GM18907 (cell line): ENCODE measurements around the gene TRAF2.

Experiments
- ATAC-seq: cut with Tn5 transposase; IDR thresholded peaks from one replicate; pipeline ENCODE4 v1.9.1; 2021; ENCODE audit warnings: mild to moderate bottlenecking, moderate library complexity; ENCODE audit not compliant: unreplicated experiment

Gene TRAF2

DNA sequence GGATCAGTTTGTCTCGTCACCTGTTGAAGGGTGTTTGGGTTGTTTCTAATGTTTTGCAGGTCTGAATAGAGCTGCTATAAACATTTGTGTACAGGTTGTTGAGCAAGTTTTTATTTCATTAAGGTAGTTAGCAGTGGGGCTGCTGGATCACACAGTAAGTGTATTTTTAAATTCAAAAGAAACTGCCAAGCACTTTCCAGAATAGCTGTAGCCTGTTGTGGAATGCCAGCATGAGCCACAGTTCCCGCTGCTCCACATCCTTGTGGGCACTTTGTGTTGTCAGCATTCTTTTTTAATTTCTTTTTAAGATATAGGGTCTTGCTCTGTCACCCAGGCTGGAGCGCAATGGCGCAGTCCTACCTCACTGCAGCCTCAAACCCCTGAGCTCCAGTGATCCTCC, 43.7 kb downstream of the TRAF2 start:
- no peak for ATAC-seq

DNA sequence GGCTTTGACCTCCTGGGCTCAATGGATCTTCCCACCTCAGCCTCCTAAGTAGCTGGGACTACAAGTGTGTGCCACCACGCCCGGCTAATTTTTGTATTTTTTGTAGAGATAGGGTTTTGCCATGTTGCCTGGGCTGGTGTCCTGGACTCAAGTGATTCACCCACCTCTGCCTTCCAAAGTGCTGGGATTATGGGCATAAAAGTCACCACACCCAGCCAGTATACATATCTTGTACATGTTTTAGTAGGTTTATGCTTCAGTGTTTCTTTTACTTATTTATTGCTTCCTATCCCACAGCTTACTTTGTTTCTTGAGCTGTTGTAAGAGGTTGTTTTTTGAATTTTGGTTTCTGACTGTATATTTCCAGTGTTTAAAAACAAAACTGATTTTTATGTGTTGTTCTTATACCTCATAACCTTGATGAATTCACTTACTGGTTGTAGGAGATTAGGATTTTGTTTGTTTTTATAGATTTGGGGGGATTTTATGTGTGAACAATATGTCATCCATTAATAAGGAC, 45.4 kb downstream of the TRAF2 start:
- no peak for ATAC-seq

DNA sequence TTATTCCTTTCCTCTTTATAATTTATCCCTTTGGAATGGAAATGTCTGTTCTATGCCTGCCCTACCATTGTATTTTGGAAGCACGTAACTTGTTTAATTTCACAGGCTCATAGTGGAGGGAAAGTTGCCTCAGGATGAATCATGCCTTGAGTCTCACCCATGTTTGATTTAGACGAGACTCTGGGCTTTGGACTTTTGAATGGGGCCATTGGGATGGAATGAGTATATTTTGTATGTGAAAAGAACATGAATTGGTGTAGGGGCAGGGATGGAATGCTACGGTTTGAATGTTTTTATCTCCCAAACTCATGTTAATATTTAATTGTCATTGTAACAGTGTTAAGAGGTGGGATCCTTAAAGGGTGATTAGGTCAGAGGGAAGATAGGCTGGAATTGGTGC, 48.0 kb downstream of the TRAF2 start:
- ATAC-seq: no peak

DNA sequence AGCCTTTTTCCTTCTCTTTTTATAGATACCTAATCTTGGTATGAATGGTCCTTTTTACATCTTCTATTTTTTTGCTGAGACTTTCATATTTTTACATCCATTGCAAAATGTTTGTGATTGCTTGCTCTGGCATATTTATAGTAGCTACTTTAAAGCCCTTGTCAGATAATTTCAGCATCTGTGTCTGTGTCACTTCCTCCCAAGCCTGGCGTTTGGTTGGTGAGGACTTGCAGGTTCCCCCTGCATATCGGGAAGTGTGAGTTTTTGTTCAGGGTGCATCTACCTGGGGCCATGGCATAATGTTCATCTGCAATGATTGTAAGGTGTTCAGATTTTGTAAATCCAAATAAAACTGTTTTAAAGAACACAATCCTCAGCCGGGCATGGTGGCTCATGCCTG, 49.3 kb downstream of the TRAF2 start:
- no peak for ATAC-seq

DNA sequence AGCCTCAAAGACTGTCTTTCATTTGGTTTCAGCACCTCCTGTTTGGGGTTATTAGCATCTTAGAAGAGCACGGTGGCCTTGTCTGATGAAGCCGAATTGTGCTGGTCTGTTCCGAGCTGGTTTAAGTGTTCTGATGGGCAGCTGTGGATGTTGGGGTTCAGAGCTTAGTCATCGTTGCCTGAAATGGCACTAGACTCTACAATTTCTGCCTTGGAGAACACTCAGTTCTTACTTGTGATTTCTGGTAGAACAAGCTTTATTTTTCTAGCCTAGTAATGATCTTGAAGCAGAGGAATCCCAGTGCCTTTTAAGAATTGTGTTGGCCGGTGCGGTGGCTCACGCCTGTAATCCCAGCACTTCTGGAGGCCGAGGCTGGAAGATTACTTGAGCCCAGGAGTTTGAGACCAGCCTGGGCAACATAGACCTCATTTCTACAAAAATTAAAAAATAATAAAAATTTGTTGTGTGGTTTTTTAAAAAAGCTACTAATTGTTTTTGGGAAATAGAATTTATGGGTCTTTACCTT, 50.4 kb downstream of the TRAF2 start:
- ATAC-seq: no peak

DNA sequence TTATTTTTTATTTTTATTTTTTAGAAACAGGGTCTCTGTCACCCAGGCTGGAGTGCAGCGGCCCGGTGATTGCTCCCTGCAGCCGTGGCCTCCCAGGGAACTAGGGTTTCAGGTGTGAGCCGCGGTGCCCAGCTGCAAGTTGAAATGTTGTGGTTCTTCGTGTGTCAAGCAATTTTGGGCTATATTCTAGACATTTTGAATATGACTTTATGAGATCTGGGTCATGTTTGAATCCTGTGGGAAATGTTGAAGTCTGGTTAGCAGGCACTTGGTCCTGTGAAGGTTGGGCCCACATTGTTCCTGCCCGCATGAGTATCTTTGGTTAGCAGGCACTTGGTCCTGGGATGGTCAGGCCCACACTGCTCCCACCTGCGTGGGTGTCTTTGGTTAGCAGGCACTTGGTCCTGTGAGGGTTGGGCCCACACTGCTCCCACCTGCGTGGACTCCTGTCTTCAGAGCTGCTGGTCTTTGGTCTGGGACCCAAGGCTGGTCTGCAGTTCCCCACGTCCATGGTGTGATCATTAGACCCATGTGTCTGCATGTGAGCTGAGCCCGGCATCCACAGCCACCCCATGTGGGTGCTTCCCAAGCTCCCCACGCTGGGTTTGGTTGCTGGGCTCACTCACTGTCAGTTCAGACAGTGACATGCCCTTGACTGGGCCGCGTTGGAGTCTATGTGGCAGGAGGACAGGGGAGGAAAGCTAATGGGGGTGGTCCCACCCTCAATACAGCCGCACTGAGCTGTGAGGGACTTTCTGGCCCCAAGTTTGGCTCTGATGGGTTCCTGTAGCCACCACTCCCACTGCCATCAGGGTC, 51.1 kb downstream of the TRAF2 start:
- no peak for ATAC-seq

DNA sequence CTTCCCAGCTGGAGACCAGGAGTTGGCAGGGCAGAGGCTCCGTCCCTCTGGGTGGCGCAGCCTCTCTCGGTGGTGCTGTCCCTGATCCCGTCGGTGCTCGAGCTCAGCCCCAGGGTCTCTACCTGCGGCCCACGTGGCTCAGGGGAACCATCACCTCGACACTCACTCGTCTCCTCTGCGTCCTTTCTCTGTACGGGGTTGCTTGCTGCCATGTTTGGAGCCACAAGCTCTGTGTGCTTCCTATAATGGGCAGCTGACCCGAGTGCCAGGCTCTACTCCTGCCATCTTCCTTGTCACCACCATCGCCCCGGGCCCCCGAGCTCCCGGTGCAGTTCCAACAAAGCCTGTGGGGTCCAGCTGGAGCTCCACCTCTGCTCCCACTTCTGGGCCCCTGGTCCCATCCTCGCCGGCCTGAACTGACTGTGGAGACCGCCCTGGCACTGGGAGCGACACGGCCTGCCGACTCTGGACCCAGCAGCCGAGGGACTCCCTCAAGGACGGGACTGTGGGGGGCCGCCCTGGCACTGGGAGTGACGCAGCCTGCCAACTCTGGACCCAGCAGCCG, 53.2 kb downstream of the TRAF2 start:
- ATAC-seq: no peak

DNA sequence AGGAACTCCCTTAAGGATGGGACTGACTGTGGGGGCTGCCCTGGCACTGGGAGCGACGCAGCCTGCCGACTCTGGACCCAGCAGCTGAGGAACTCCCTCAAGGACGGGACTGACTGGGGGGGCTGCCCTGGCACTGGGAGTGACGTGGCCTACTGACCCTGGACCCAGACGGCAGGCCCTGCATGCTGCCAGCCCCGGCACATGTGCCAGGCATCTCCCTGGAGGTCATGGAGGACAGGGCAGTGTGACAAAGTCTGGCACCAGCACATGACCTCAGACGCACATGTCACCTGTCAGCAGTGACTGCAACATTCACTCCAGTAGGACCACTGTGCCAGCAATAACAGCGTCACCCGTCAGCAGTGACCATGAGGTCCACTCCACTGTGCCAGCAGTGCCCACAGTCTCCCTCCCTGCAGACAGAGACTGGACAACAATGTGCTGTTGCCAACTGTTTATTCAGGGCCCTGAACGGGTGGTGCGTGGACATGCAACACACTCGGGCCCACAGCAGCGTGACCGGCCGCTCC, 53.7 kb downstream of the TRAF2 start:
- no peak for ATAC-seq

DNA sequence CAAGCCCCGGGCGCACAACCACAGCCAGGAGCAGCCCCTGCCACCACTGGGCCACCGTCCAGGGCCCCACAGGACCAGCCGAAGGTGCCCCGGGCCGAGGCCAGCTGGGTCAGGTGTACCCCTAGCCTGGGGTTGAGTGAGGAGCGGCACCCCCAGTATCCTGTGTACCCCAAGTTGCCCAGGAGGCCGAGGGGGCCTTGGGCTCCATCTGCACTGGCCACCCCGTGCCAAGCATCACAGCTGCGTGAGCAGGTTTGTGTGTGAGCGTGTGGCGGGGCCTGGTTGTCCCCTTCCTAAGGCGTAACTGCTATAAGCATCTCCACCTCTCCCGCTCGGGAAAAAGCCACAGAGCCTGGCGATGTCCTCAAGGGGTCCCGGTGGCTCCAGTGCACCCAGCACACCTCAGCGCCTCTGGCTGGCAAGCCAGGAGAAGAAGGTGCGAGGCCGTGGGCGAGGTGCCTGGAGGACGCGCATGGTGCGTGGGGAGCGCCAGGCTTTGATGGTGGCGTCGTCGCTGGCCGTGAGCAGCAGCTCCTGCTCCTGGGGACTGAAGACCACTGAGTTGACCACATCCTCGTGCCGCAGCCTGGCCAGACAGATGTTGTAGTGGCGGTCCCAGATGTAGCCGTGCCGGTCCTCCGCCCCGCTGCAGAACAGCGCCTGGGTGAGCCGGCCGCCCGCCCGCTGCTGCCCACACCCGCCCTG, 54.4 kb downstream of the TRAF2 start:
- ATAC-seq: no peak

DNA sequence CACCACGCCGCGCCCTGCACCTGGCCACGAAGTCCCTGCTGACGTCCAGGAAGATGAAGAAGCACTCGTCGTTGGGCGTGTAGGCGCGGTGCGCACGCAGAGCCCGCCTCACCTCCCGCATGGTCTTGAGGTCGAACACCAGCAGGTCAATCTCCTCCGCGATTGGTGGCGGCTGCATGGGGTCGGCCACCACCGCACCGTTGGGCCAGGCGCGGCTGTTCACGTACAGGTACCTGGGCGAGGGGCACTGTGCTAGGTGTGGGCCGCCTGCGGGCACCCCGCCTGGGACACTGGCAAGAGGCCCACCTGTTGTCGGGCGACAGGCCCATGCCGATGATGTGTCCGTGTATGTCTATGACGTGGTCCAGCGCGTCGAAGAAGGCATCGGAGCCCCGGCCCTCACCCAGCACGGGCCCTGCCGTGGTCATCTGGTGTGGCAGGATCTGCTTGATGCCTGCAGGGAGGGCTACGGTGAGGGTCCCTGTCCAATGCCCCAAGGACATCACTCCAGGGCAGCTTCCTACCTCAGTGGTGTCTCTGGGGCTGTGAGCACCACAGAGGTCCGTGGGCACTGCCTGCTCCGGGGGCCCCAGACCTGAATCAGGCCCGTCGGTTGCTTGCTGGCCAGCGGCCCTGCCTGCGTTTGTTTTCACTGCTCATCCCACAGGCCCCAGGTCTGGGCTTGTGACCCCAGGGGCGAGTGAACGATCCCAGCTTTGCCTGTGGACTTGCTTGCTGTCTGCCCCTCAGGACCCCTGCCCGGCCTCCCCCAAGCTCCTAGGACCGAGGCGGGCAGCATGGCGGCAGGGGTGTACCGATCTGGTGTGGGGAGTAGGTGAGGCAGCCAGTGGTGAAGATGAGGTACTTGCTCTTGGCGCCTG, 55.2 kb downstream of the TRAF2 start:
- no peak for ATAC-seq

DNA sequence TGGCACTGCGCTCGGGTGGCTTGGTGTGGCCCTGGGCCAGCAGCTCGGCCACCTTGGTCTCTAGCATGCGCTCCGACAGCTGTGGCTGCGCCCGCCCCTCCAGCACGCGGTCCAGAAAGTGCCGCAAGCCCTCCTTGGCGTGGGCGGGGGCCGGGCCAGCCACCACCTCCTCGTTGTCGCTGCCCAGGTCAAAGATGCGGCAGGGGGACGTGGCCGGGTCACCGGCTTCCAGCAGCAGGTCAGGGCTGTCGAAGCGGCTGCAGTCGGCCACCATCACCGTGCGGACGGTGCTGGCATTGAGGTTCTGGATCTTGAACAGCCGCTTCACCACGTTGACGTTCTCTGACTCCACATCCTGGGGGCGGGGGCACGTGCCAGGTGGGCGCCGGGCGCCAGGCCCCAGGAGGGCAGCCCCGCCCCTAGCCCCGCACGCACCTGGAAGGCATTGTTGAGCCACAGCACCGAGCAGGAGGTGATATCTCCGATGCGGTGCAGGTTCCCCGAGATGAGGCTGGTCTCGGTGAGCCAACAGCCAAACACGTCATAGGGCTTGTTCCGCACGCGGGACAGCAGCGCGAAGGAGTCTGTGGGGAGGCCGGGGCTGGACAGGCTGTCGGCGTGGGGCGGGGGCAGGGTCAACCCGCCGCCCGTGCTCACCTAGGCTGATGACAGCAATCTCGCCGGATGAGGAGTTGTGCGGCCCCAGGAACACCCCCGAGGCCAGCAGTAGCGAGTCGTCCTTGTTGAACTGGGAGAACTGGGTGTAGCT, 56.0 kb downstream of the TRAF2 start:
- ATAC-seq: no peak

DNA sequence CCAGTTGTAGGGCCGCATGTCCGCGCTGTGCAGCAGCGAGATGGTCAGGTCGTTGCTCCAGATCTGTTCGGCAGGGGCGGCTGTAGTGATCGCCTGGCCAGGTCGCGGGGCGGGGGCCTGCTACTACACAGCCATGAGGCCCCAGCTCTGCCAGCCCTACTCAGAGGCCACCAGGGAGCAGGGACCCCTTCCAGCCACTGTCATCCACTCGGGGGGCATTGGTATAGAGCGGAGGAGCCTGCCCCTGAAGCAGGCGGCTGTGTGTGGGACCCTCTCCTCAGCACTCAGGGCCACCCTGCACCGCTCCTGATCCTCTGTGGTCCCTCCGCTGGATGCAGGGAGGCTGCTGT, 56.5 kb downstream of the TRAF2 start:
- no peak for ATAC-seq

DNA sequence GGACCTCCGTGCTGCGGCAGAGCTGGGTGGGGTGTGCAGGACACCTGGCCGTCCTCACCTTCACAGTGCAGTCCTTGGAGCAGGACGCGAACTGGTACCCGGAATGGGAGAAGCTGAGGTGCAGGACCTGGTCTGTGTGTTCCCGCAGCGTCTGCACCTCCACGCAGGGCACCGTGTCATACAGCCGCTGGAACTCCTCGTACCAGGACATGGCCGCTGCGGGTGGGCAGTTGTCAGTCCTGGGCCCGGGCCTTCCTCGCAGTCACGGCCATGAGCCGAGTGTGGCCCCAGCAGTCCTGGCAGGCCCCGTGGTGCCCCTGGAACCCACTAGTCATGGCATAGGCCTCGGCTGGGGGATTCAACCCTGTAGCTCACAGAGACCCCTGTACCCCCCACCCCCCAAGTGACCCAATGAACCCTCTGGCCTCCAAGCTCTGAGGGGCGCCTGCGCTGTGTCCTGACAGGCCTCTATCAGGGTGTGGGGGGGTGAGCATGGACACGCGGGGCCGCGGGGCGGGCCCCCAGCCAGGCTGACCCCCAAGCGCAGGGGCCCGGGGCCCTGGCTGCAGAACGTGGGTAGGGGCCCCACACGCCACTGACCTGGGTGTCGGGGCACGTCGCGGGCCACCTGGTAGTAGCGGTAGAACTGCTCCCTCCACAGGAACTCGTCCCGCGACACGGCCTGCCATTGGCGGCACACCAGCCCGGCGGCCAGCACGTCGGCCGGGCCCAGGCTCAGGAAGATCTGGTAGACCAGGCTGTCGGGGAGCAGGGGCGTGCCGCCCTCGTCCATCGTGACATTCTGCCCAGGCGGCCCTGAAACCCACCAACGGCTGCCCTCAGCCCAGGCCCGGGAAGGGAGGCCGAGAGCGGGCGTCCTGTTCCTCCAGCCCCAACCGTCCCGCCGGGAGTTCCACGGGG, 57.2 kb downstream of the TRAF2 start:
- peak; percentile 14 for ATAC-seq

DNA sequence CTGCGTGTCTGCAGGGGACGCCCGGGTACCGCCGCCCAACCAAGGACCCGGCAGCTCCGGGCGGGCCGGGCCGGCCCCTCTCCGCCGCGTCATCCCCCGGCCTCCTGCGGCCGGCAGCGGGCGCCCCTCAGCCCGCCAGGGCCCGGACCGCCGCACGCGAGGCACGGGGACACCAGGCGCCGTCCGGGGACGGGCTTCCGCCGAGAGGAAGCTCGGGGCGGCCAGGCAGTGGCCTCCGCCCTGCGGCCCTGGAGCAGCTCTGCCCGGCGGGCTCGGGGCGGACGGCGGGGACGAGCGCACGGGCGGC, 57.8 kb downstream of the TRAF2 start:
- ATAC-seq: peak; percentile 34

DNA sequence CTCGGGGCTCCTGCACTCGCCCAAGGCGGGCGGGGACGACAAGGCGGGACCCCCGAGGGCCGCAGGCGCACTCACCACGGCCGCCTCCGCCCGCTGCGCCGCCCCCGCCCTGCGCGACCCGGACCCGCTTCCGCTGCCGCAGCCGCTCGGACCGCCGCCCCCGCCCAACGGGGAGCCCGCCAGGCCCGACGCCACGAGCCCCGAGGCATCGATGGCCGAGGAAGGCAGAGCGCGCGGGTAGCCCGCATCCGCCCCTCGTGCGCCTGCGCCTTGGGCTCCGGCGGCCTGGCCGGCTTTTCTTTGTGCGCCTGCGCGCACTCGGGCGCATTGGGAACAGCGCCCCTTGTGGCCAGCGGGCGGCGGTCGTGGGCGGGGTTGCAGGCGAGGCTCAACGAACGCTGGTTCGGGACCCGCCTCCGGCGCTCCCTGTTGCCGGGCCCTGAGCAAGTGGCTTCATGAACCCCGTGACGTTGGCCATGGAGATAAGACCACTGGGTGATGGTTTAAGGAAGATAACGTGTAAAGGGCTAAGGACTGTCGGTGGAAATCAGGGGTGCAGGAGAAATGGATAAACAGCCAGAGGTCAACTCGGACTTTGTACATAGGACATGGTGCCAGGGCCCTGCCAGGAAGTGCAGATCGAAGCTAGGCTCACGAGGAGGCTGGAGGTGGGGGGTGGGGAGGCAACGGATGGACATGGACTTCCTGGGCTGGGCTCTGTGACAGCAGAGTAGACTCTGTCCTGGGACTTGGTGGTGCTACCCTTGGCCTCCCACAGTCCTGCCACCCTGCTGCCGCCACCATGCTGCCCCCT, 58.4 kb downstream of the TRAF2 start, which contains the start of the genes C8G and FBXW5:
Gene C8G (plus strand): TSS at position 725 of the 814 bp plus-strand sequence. CDS start 78 bp downstream, at position 803.
Gene FBXW5 (minus strand): TSS at position 220 of the 814 bp plus-strand sequence. CDS start 655 bp downstream, outside the sequence.
- peak; percentile 70 for ATAC-seq

DNA sequence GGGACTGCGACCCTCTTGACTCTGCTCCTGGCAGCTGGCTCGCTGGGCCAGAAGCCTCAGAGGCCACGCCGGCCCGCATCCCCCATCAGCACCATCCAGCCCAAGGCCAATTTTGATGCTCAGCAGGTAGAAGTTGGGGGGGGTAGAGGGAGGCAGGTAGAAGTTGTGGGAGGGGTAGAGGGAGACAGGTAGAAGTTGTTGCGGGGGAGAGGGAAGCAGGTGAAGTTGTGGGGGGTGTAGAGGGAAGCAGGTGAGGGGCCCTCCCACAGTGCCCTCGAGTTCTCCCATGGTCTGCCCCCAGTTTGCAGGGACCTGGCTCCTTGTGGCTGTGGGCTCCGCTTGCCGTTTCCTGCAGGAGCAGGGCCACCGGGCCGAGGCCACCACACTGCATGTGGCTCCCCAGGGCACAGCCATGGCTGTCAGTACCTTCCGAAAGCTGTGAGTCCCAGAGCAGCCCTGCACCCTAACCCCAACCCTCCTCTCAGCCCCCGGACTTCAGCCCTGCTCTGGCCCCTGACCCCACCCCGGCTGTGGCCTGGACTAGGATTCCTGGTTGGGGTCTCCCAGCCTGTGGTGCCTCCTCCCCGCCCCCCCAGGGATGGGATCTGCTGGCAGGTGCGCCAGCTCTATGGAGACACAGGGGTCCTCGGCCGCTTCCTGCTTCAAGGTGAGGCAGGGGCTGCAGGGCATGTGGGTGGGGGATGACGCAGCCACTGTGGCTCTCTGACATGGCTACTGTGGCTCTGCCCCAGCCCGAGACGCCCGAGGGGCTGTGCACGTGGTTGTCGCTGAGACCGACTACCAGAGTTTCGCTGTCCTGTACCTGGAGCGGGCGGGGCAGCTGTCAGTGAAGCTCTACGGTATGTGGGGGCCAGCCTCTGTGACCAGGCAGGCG, 59.3 kb downstream of the TRAF2 start:
- no peak for ATAC-seq
